Osteocyte (in vitro differentiated cells): Measurements from ENCODE around the gene IL4I1. TPM values are rescaled to one million over a fixed set of nuclear protein-coding genes. Genes with fewer than 3 reads are reported as not detected.

Source experiments
- DNase-seq: peaks from one replicate; pipeline ENCODE4 v3.0.0; 2021; ENCODE audit warnings: mixed read lengths; ENCODE audit not compliant: unreplicated experiment; ENCODE audit errors: extremely low spot score
- H3K27ac Mint-ChIP-seq: one replicate; pipeline ENCODE4 v1.8.0; 2021; ENCODE audit warnings: mild to moderate bottlenecking, mixed read lengths; ENCODE audit not compliant: unreplicated experiment
- H3K27me3 Mint-ChIP-seq: one replicate; pipeline ENCODE4 v1.8.0; 2021; ENCODE audit warnings: mixed read lengths; ENCODE audit not compliant: unreplicated experiment
- H3K36me3 Mint-ChIP-seq: one replicate; pipeline ENCODE4 v1.8.0; 2021; ENCODE audit warnings: mixed read lengths; ENCODE audit not compliant: unreplicated experiment
- H3K4me1 Mint-ChIP-seq: one replicate; pipeline ENCODE4 v1.8.0; 2021; ENCODE audit warnings: mixed read lengths; ENCODE audit not compliant: unreplicated experiment
- H3K4me3 Mint-ChIP-seq: one replicate; pipeline ENCODE4 v1.8.0; 2021; ENCODE audit warnings: mild to moderate bottlenecking, moderate library complexity, mixed read lengths; ENCODE audit not compliant: unreplicated experiment
- H3K9me3 Mint-ChIP-seq: one replicate; pipeline ENCODE4 v1.8.0; 2021; ENCODE audit warnings: mixed read lengths; ENCODE audit not compliant: unreplicated experiment
- total RNA-seq: library from RNA; stranded (reverse); gene quantifications from 2 replicates; pipeline ENCODE4 v1.2.1, GENCODE V29; 2021
- TF ChIP-seq, protein P1 (sequence below): fragments of 200-600 bp; sonication (generic); IDR thresholded peaks from 2 replicates; pipeline ENCODE4 v1.5.0; 2021; ENCODE audit warnings: antibody characterized with exemption, mild to moderate bottlenecking, moderate library complexity

Gene IL4I1
- total RNA-seq, 1 donor from 2014 or later = not detected

DNA sequence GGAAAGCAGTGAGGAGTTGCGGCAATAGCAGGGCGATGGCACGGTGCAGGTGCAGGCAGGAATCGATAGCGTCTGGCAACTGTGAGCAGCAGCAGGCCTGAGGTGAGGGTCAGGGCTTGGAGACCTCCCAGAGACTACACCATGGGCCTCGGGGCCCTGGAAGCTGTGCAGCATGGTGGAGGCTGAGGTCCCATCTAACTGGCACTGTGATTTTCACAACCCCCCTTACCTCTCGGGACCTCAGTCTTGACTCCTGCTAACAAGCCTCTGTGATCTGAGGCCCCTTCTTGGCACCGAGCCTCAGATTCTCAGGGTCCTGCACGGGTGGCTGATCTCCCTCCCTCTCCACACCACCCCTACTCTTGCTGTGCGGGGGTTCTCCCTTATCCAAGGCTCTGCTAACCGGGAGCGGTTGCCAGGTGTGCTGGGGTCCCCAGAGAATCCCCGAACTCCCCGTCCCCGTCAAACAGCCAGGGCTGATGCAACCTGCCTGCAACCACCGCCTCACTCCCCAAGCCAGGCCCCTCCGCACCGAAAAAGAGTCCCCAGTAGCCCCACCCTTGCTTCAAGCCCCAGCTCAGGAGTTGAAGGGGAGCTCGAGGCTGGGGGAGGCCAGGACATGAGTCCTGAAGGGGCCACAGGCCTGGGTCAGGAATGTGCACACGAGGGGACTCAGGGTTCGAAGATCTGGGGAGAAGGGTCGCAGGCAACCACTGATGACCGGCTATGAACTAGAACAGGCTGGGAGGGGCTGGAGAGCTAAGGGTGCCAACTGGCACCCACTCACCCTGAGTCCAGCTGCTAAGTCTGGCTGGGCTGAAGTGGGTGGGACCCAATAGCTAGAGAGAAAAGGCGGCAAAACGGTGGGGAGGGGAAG, 27.6 kb upstream of the IL4I1 start:
- TF ChIP-seq, protein P1, sequence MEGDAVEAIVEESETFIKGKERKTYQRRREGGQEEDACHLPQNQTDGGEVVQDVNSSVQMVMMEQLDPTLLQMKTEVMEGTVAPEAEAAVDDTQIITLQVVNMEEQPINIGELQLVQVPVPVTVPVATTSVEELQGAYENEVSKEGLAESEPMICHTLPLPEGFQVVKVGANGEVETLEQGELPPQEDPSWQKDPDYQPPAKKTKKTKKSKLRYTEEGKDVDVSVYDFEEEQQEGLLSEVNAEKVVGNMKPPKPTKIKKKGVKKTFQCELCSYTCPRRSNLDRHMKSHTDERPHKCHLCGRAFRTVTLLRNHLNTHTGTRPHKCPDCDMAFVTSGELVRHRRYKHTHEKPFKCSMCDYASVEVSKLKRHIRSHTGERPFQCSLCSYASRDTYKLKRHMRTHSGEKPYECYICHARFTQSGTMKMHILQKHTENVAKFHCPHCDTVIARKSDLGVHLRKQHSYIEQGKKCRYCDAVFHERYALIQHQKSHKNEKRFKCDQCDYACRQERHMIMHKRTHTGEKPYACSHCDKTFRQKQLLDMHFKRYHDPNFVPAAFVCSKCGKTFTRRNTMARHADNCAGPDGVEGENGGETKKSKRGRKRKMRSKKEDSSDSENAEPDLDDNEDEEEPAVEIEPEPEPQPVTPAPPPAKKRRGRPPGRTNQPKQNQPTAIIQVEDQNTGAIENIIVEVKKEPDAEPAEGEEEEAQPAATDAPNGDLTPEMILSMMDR = no peak
- Mint-ChIP-seq H3K27ac (no peak overlapping the region), H3K4me3 (no peak overlapping the region)

DNA sequence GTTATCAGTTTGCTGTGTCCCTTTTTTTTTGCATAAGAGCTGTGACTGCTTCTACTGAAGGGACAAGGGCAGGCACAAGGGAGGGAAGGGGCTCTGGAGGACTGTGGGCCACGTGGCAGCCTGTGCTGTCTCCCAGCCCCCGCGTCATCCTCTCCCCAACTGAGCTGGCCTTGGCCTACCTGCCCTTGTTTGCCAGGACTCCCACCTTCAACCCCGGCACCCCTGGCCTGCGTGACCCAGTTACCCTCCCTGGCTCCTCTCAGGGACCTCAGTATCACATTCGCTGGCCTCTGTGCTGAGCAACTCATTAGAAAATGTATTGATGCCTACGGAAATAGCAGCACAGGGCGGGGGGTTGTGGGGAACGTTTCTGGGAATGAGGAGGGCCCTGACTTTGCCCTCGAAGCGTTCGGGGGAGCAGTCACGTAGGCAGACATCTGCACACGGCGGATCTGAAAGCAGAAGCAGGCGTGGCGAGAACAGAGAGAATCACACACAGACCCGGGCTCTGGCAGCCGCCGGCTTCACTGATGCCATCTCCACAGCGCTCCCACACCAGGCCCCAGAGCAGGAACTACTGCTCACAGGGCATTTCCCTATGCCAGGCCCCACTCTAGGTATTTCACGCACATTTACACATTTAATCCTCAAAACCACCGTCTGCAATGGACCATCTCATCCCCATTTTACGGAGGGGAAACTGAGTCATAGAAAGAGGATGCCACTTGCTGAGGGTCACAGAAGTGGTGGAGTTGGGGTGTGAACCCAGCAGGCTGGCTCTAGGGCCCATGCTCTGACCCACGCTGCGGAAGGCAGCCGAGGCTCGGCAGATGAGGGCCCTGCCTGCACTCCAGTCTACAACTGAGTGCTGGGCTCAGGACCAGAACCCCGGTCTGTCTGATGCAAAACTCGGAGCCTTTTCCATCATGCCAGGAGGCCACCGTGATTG, 26.6 kb upstream of the IL4I1 start:
- no peak overlapping the region for H3K4me3 Mint-ChIP-seq
- no peaks in the 10 kb centered on the region for H3K9me3 Mint-ChIP-seq
- DNase-seq = no peak
- H3K4me1 Mint-ChIP-seq = peaks cover 16% of the 10 kb centered on the region
- no peaks in the 10 kb centered on the region for H3K27me3 Mint-ChIP-seq
- TF ChIP-seq, protein P1 = no peak
- peaks cover 19% of the 10 kb centered on the region for H3K36me3 Mint-ChIP-seq
- H3K27ac Mint-ChIP-seq = no peak overlapping the region

More for the DNA sequence above, 27.6 kb upstream of the IL4I1 start:
- Mint-ChIP-seq H3K9me3 (no peaks in the 10 kb centered on the region), H3K27me3 (no peaks in the 10 kb centered on the region), H3K36me3 (peaks cover 18% of the 10 kb centered on the region), H3K4me1 (peaks cover 19% of the 10 kb centered on the region)
- no peak for DNase-seq

DNA sequence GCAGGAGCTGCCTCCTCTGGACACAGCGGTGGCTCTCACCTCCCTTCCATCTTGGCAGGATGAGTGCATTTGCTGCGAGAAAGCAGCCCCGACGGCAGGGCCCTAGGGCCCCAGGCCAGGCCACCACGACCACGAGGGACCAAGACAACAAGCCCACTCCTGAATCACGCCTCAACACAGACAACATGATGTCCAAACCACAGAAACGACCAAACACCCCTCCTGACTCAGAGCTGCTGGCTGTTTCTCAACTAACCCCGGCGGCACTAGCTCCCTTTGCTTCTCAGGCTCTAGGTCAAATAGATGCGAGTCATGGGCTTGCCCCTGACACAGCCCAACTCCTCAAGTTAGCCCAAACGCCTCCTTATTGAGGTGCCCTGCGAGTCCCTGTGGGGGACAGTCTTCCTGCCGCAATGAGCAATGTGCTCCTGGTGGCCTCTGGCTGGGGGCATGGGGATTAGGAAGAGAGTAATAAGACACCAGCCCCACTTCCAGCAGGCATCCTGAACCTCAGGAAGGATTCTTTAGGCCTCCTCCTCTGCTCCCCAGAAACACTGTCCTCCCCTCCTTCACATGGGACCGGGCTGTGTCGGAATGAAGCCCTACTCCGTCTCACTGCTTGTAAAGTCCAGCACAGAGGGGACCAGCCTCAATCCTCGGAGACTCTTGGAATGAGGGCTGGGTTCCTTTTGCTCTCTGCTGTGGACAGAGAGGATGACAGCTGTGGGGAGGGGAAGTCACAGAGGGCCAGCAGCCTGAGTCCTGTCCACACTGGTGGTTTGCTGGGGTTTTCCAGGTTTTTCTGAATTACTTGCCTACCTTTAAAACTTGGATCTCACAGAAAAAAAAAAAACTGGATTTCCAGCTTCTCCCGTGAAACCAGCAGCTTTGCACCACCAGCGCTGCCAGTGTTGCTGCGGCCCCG, 25.4 kb upstream of the IL4I1 start:
- Mint-ChIP-seq H3K4me1 (peaks cover 5% of the 10 kb centered on the region), H3K27ac (peak overlapping the region; percentile 47), H3K36me3 (peaks cover 20% of the 10 kb centered on the region), H3K4me3 (no peak overlapping the region), H3K27me3 (no peaks in the 10 kb centered on the region), H3K9me3 (no peaks in the 10 kb centered on the region)
- no peak for DNase-seq
- TF ChIP-seq, protein P1 = no peak

DNA sequence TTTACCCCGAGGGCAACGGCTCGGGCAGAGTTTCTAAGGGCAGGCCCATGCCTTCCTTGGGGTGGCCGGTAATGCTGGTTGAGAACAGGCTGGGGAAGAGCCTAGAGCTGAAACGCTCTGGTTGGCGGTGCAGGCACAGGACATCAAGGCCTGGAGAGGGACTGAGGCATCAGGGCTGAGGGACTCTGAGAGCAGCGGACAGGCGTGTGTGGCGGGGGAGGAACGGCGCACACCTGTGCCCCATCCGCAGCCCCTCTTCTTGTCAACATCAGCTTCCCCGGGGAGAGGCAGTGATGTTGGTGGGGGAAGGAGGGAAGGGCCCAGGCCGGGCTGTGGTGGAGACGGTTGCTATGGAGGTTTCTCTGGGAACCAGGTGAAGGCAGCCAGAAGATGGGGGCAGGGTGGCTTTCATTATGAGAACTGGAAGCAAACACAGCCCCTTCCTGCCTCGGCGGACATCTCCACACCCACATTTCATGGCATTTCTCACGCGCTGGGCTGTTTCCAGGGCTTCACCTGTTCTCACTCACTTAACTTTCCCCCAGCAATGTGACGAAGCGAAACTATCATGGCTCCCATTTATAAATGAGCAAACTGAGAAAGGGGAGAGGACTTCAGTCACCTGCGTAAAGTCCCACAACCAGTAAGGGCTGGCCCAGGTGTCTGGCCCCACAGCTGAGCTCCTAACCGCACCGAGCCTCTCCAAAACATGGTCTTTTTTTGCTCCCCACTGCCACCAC, 24.1 kb upstream of the IL4I1 start:
- Mint-ChIP-seq H3K27ac (no peak overlapping the region), H3K9me3 (no peaks in the 10 kb centered on the region), H3K36me3 (peaks cover 24% of the 10 kb centered on the region), H3K4me3 (no peak overlapping the region), H3K27me3 (no peaks in the 10 kb centered on the region), H3K4me1 (peaks cover 4% of the 10 kb centered on the region)
- TF ChIP-seq, protein P1 = no peak
- no peak for DNase-seq
